T-helper 1 cell treated with Interleukin-12 subunit alpha and Interleukin-12 subunit beta and Interleukin-4 antibody, amounts not matched to agents 30 μg/mL and 1 μg/mL, for 36 hours (primary cell): Measurements from ENCODE around the gene COL4A6.

Experiments
- H3K27ac Mint-ChIP-seq: one replicate; pipeline ENCODE4 v1.8.0; 2021; ENCODE audit warnings: mild to moderate bottlenecking, mixed read lengths
- H3K27me3 Mint-ChIP-seq: one replicate; pipeline ENCODE4 v1.8.0; 2021; ENCODE audit warnings: low read depth, mixed read lengths
- H3K36me3 Mint-ChIP-seq: one replicate; pipeline ENCODE4 v1.8.0; 2021; ENCODE audit warnings: low read depth, mixed read lengths
- H3K4me1 Mint-ChIP-seq: one replicate; pipeline ENCODE4 v1.8.0; 2021; ENCODE audit warnings: low read depth, mixed read lengths
- H3K4me3 Mint-ChIP-seq: one replicate; pipeline ENCODE4 v1.8.0; 2021; ENCODE audit warnings: mild to moderate bottlenecking, moderate library complexity, mixed read lengths
- H3K9me3 Mint-ChIP-seq: one replicate; pipeline ENCODE4 v1.8.0; 2021; ENCODE audit warnings: mixed read lengths

Gene COL4A6

GRCh38 chrX:108254636-108255035 is 183.6 kb downstream of the COL4A6 start:
- no peak overlapping the region for H3K4me3 Mint-ChIP-seq
- no peaks in the 10 kb centered on the region for H3K27me3 Mint-ChIP-seq
- no peaks in the 10 kb centered on the region for H3K9me3 Mint-ChIP-seq
- H3K36me3 Mint-ChIP-seq = no peaks in the 10 kb centered on the region
- no peaks in the 10 kb centered on the region for H3K4me1 Mint-ChIP-seq
- H3K27ac Mint-ChIP-seq = no peak overlapping the region

- Mint-ChIP-seq H3K27me3 (no peaks in the 10 kb centered on the region), H3K4me1 (no peaks in the 10 kb centered on the region), H3K36me3 (no peaks in the 10 kb centered on the region), H3K27ac (no peak overlapping the region), H3K9me3 (no peaks in the 10 kb centered on the region), H3K4me3 (no peak overlapping the region)
These were observed 187.3 kb downstream of the COL4A6 start for GRCh38 chrX:108250654-108251579.

GRCh38 chrX:108246304-108246954 is 191.8 kb downstream of the COL4A6 start:
- H3K4me3 Mint-ChIP-seq = no peak overlapping the region
- H3K36me3 Mint-ChIP-seq = no peaks in the 10 kb centered on the region
- no peaks in the 10 kb centered on the region for H3K27me3 Mint-ChIP-seq
- no peaks in the 10 kb centered on the region for H3K9me3 Mint-ChIP-seq
- H3K4me1 Mint-ChIP-seq = no peaks in the 10 kb centered on the region
- no peak overlapping the region for H3K27ac Mint-ChIP-seq

- Mint-ChIP-seq H3K36me3 (no peaks in the 10 kb centered on the region), H3K4me1 (no peaks in the 10 kb centered on the region), H3K27me3 (no peaks in the 10 kb centered on the region), H3K9me3 (no peaks in the 10 kb centered on the region), H3K27ac (no peak overlapping the region), H3K4me3 (no peak overlapping the region)
These were observed 192.8 kb downstream of the COL4A6 start for GRCh38 chrX:108245462-108245861.

- H3K9me3 Mint-ChIP-seq = no peaks in the 10 kb centered on the region
- H3K4me1 Mint-ChIP-seq = peaks cover 3% of the 10 kb centered on the region
- H3K4me3 Mint-ChIP-seq = no peak overlapping the region
- H3K27ac Mint-ChIP-seq = no peak overlapping the region
- peaks cover 8% of the 10 kb centered on the region for H3K27me3 Mint-ChIP-seq
- no peaks in the 10 kb centered on the region for H3K36me3 Mint-ChIP-seq
These were observed 202.2 kb downstream of the COL4A6 start for GRCh38 chrX:108235986-108236385.

- Mint-ChIP-seq H3K27ac (no peak overlapping the region), H3K4me1 (peaks cover 3% of the 10 kb centered on the region), H3K4me3 (no peak overlapping the region), H3K9me3 (no peaks in the 10 kb centered on the region), H3K36me3 (no peaks in the 10 kb centered on the region), H3K27me3 (peaks cover 13% of the 10 kb centered on the region)
These were observed 207.6 kb downstream of the COL4A6 start for GRCh38 chrX:108230574-108230973.

- H3K4me1 Mint-ChIP-seq = no peaks in the 10 kb centered on the region
- no peak overlapping the region for H3K27ac Mint-ChIP-seq
- no peaks in the 10 kb centered on the region for H3K36me3 Mint-ChIP-seq
- H3K4me3 Mint-ChIP-seq = no peak overlapping the region
- no peaks in the 10 kb centered on the region for H3K9me3 Mint-ChIP-seq
- peaks cover 8% of the 10 kb centered on the region for H3K27me3 Mint-ChIP-seq
These were observed 213.2 kb downstream of the COL4A6 start for GRCh38 chrX:108224727-108225621.

GRCh38 chrX:108224218-108224617 is 214.0 kb downstream of the COL4A6 start:
- H3K4me3 Mint-ChIP-seq = no peak overlapping the region
- no peaks in the 10 kb centered on the region for H3K36me3 Mint-ChIP-seq
- no peaks in the 10 kb centered on the region for H3K9me3 Mint-ChIP-seq
- H3K27me3 Mint-ChIP-seq = peaks cover 3% of the 10 kb centered on the region
- H3K4me1 Mint-ChIP-seq = no peaks in the 10 kb centered on the region
- no peak overlapping the region for H3K27ac Mint-ChIP-seq

- Mint-ChIP-seq H3K27me3 (peaks cover 3% of the 10 kb centered on the region), H3K9me3 (no peaks in the 10 kb centered on the region)
These were observed 214.6 kb downstream of the COL4A6 start for GRCh38 chrX:108223585-108223984.

GRCh38 chrX:108221301-108221864 is 216.8 kb downstream of the COL4A6 start:
- no peaks in the 10 kb centered on the region for H3K4me1 Mint-ChIP-seq
- H3K27ac Mint-ChIP-seq = no peak overlapping the region
- no peak overlapping the region for H3K4me3 Mint-ChIP-seq
- no peaks in the 10 kb centered on the region for H3K9me3 Mint-ChIP-seq
- H3K36me3 Mint-ChIP-seq = no peaks in the 10 kb centered on the region
- peaks cover 3% of the 10 kb centered on the region for H3K27me3 Mint-ChIP-seq

More at GRCh38 chrX:108223585-108223984, 214.6 kb downstream of the COL4A6 start:
- Mint-ChIP-seq H3K27ac (no peak overlapping the region), H3K4me3 (no peak overlapping the region), H3K4me1 (no peaks in the 10 kb centered on the region), H3K36me3 (no peaks in the 10 kb centered on the region)

GRCh38 chrX:108219949-108220601 is 218.1 kb downstream of the COL4A6 start:
- Mint-ChIP-seq H3K4me1 (no peaks in the 10 kb centered on the region), H3K36me3 (no peaks in the 10 kb centered on the region), H3K9me3 (no peaks in the 10 kb centered on the region), H3K4me3 (no peak overlapping the region), H3K27ac (no peak overlapping the region), H3K27me3 (peaks cover 3% of the 10 kb centered on the region)

- no peak overlapping the region for H3K4me3 Mint-ChIP-seq
- no peaks in the 10 kb centered on the region for H3K36me3 Mint-ChIP-seq
- H3K27ac Mint-ChIP-seq = no peak overlapping the region
- no peaks in the 10 kb centered on the region for H3K27me3 Mint-ChIP-seq
- H3K4me1 Mint-ChIP-seq = no peaks in the 10 kb centered on the region
- H3K9me3 Mint-ChIP-seq = no peaks in the 10 kb centered on the region
These were observed 220.3 kb downstream of the COL4A6 start for GRCh38 chrX:108217876-108218275.

- Mint-ChIP-seq H3K4me3 (no peak overlapping the region), H3K9me3 (no peaks in the 10 kb centered on the region), H3K36me3 (no peaks in the 10 kb centered on the region), H3K27ac (no peak overlapping the region), H3K27me3 (no peaks in the 10 kb centered on the region), H3K4me1 (no peaks in the 10 kb centered on the region)
These were observed 221.2 kb downstream of the COL4A6 start for GRCh38 chrX:108216919-108217571.
